Mesothelial cell of epicardium (in vitro differentiated cells): Measurements from ENCODE around the gene A4GALT. TPM values are rescaled to one million over a fixed set of nuclear protein-coding genes. Genes with fewer than 3 reads are reported as not detected.

Source experiments
- DNase-seq, 2 experiments: peaks; one replicate each; pipeline ENCODE4 v3.0.0; 2021; ENCODE audit warnings: low spot score in 2 of 2; ENCODE audit not compliant: unreplicated experiment in 2 of 2
- H3K27ac Mint-ChIP-seq: 2 replicates; pipeline ENCODE4 v1.8.0; 2021; ENCODE audit warnings: mixed read lengths
- H3K27me3 Mint-ChIP-seq: 2 replicates; pipeline ENCODE4 v1.8.0; 2021; ENCODE audit warnings: low read depth, mixed read lengths
- H3K36me3 Mint-ChIP-seq: 2 replicates; pipeline ENCODE4 v1.8.0; 2021; ENCODE audit warnings: mixed read lengths
- H3K4me1 Mint-ChIP-seq: 2 replicates; pipeline ENCODE4 v1.8.0; 2021; ENCODE audit warnings: mixed read lengths
- H3K4me3 Mint-ChIP-seq: 2 replicates; pipeline ENCODE4 v1.8.0; 2021; ENCODE audit warnings: mild to moderate bottlenecking, moderate library complexity, mixed read lengths
- H3K9me3 Mint-ChIP-seq: 2 replicates; pipeline ENCODE4 v1.8.0; 2021; ENCODE audit warnings: mixed read lengths
- CTCF ChIP-seq: fragments of 200-600 bp; sonication (generic); IDR thresholded peaks from one replicate; pipeline ENCODE4 v1.5.0; 2021; ENCODE audit warnings: antibody characterized with exemption; ENCODE audit not compliant: unreplicated experiment
- total RNA-seq: library from RNA; stranded (reverse); gene quantifications from 3 replicates; pipeline ENCODE4 v1.2.1, GENCODE V29; 2021

The A4GALT gene
- total RNA-seq, 1 donor from 2014 or later = 0.67 TPM

- DNase-seq = no peak
- no peak overlapping the region for H3K27ac Mint-ChIP-seq
- H3K27me3 Mint-ChIP-seq = no peaks in the 10 kb centered on the region
- H3K4me3 Mint-ChIP-seq = no peak overlapping the region
- H3K9me3 Mint-ChIP-seq = no peaks in the 10 kb centered on the region
- H3K36me3 Mint-ChIP-seq = no peaks in the 10 kb centered on the region
- TF ChIP-seq CTCF = no peak
- peaks cover 10% of the 10 kb centered on the region for H3K4me1 Mint-ChIP-seq
These were observed 64.1 kb downstream of the A4GALT start for GRCh38 chr22:42656578-42656977.

- no peaks in the 10 kb centered on the region for H3K9me3 Mint-ChIP-seq
- no peak overlapping the region for H3K4me3 Mint-ChIP-seq
- no peaks in the 10 kb centered on the region for H3K27me3 Mint-ChIP-seq
- H3K36me3 Mint-ChIP-seq = no peaks in the 10 kb centered on the region
- DNase-seq = no peak
- TF ChIP-seq CTCF = no peak
- H3K27ac Mint-ChIP-seq = no peak overlapping the region
- peaks cover 10% of the 10 kb centered on the region for H3K4me1 Mint-ChIP-seq
These were observed 65.0 kb downstream of the A4GALT start for GRCh38 chr22:42655693-42656092.

- Mint-ChIP-seq H3K9me3 (no peaks in the 10 kb centered on the region), H3K36me3 (no peaks in the 10 kb centered on the region), H3K27ac (peak overlapping the region; percentile 4), H3K4me1 (peaks cover 10% of the 10 kb centered on the region), H3K27me3 (no peaks in the 10 kb centered on the region), H3K4me3 (no peak overlapping the region)
- TF ChIP-seq CTCF = no peak
- no peak for DNase-seq
These were observed 66.1 kb downstream of the A4GALT start for GRCh38 chr22:42654436-42655073.

GRCh38 chr22:42653999-42654398, 66.7 kb downstream of the A4GALT start:
- Mint-ChIP-seq H3K4me1 (peaks cover 10% of the 10 kb centered on the region), H3K36me3 (no peaks in the 10 kb centered on the region), H3K9me3 (no peaks in the 10 kb centered on the region), H3K27me3 (no peaks in the 10 kb centered on the region), H3K4me3 (no peak overlapping the region), H3K27ac (peak overlapping the region; percentile 27)
- DNase-seq = no peak
- TF ChIP-seq CTCF = no peak

- Mint-ChIP-seq H3K4me3 (peak overlapping the region; percentile 43), H3K27me3 (no peaks in the 10 kb centered on the region), H3K36me3 (no peaks in the 10 kb centered on the region), H3K27ac (no peak overlapping the region), H3K4me1 (peaks cover 23% of the 10 kb centered on the region), H3K9me3 (no peaks in the 10 kb centered on the region)
- no peak for TF ChIP-seq CTCF
- no peak for DNase-seq
These were observed 69.5 kb downstream of the A4GALT start for GRCh38 chr22:42651134-42651533.
